PFSK-1 (cell line): ENCODE results near the gene LINGO4.

Experiments used
- FOXP2 ChIP-seq: optimal IDR thresholded peaks from 2 replicates; pipeline ENCODE3; 2011; ENCODE audit warnings: borderline replicate concordance, control low read depth, inconsistent platforms; ENCODE audit not compliant: insufficient read depth; ENCODE audit errors: extremely low read length, extremely low read depth
- POLR2AphosphoS5 ChIP-seq: IDR thresholded peaks from 2 replicates; pipeline ENCODE4 v1.6.1; 2012; ENCODE audit warnings: low read depth, mild to moderate bottlenecking, control low read depth, low read length, moderate library complexity
- SIN3A ChIP-seq: IDR thresholded peaks from 2 replicates; pipeline ENCODE4 v1.6.1; 2012; ENCODE audit warnings: mild to moderate bottlenecking, low read length, moderate library complexity, borderline replicate concordance; ENCODE audit not compliant: insufficient read depth
- TAF1 ChIP-seq: IDR thresholded peaks from 2 replicates; pipeline ENCODE4 v1.6.1; 2012; ENCODE audit warnings: low read length, control low read depth, borderline replicate concordance; ENCODE audit not compliant: insufficient read depth
- TF ChIP-seq, protein P1 (sequence below), 2 experiments: IDR thresholded peaks; 2 replicates each; pipeline versions ENCODE4 v1.6.1 to v1.8.0; 2011 to 2012; ENCODE audit warnings: low read depth in 2 of 2, low read length in 2 of 2, control low read depth in 1 of 2, inconsistent platforms in 1 of 2, mild to moderate bottlenecking in 1 of 2, moderate library complexity in 1 of 2; ENCODE audit not compliant: insufficient read depth in 1 of 2

LINGO4 gene

GRCh38 chr1:151846686-151847237 lies 41.5 kb upstream of the LINGO4 start:
- TF ChIP-seq SIN3A = no peak
- TF ChIP-seq, protein P1, sequence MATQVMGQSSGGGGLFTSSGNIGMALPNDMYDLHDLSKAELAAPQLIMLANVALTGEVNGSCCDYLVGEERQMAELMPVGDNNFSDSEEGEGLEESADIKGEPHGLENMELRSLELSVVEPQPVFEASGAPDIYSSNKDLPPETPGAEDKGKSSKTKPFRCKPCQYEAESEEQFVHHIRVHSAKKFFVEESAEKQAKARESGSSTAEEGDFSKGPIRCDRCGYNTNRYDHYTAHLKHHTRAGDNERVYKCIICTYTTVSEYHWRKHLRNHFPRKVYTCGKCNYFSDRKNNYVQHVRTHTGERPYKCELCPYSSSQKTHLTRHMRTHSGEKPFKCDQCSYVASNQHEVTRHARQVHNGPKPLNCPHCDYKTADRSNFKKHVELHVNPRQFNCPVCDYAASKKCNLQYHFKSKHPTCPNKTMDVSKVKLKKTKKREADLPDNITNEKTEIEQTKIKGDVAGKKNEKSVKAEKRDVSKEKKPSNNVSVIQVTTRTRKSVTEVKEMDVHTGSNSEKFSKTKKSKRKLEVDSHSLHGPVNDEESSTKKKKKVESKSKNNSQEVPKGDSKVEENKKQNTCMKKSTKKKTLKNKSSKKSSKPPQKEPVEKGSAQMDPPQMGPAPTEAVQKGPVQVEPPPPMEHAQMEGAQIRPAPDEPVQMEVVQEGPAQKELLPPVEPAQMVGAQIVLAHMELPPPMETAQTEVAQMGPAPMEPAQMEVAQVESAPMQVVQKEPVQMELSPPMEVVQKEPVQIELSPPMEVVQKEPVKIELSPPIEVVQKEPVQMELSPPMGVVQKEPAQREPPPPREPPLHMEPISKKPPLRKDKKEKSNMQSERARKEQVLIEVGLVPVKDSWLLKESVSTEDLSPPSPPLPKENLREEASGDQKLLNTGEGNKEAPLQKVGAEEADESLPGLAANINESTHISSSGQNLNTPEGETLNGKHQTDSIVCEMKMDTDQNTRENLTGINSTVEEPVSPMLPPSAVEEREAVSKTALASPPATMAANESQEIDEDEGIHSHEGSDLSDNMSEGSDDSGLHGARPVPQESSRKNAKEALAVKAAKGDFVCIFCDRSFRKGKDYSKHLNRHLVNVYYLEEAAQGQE (IDR thresholded peaks at IDR 0.05; ENCODE audit: insufficient read depth in 1 of 2, low read depth in 2 of 2, low read length in 2 of 2) = no peak
- no peak for TF ChIP-seq POLR2AphosphoS5
- TF ChIP-seq TAF1 = no peak
- TF ChIP-seq FOXP2 = no peak

GRCh38 chr1:151846062-151846568 lies 40.9 kb upstream of the LINGO4 start:
- TF ChIP-seq FOXP2 (no peak), SIN3A (no peak), POLR2AphosphoS5 (no peak), TAF1 (no peak)
- TF ChIP-seq, protein P1 (IDR thresholded peaks at IDR 0.05; ENCODE audit: insufficient read depth in 1 of 2, low read depth in 2 of 2, low read length in 2 of 2) = no peak

GRCh38 chr1:151843398-151843797 lies 38.2 kb upstream of the LINGO4 start:
- no peak for TF ChIP-seq SIN3A
- TF ChIP-seq, protein P1 (IDR thresholded peaks at IDR 0.05; ENCODE audit: insufficient read depth in 1 of 2, low read depth in 2 of 2, low read length in 2 of 2) = no peak

DNA sequence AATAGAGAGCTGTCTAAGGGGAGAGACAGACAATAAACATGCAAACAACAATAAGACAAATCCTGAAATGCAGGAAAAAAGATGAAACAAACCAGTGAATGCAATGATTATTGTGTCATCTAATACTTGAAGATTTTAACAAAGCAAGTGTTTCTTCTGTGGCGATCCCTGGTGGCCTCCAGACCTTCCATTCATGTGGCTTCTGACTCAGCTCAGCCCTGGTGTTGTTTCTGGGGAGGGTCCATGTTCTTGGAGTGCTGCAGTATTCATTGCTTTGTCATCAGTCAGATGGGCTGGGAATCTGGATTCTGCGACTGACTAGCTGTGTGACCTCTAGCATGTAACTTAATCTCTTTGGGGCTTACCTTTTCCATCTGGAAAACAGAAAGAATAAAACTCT lies 35.9 kb upstream of the LINGO4 start:
- TF ChIP-seq SIN3A (no peak), TAF1 (no peak), FOXP2 (no peak), POLR2AphosphoS5 (no peak)
- TF ChIP-seq, protein P1 (IDR thresholded peaks at IDR 0.05; ENCODE audit: insufficient read depth in 1 of 2, low read depth in 2 of 2, low read length in 2 of 2) = no peak

GRCh38 chr1:151840421-151840820 lies 35.2 kb upstream of the LINGO4 start:
- no peak for TF ChIP-seq TAF1
- TF ChIP-seq SIN3A = no peak
- no peak for TF ChIP-seq POLR2AphosphoS5
- TF ChIP-seq FOXP2 = no peak
- TF ChIP-seq, protein P1 (IDR thresholded peaks at IDR 0.05; ENCODE audit: insufficient read depth in 1 of 2, low read depth in 2 of 2, low read length in 2 of 2) = no peak
